Measurements from ENCODE around the gene ANXA2R.
"Not testable (repeated sequence)": the region's sequence is repeated elsewhere in the genome, so short reads cannot be mapped to it uniquely, and the experiment has no call there.

Gene ANXA2R

DNA sequence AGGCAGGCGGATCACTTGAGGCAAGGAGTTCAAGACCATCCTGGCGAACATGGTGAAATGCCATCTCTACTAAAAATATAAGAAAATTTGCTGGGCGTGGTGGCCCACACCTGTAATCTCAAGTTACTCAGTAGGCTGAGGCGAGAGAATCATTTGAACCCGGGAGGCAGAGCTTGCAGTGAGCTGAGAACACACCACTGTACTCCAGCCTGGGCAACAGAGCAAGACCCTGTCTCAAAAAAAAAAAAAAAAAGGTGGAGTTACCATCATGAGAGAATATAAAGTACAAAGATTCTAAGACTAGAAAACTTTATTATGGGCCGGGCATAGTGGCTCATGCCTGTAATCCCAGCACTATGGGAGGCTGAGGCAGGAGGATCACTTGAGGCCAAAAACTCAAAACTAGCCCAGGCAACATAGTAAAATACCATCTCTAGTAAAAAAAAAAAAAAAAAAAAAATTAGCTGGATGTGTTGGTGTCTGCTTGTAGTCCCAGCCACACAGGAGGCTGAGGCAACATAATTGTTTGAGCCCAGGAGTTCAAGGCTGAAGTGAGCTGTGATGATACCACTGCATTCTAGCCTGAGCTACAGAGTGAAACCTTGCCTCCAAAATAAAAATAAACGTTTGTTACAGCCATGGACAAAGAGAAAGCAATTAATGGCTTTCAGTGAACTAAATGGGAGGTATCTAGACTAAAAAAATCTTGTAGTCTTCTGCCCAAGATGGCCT, 12.9 kb downstream of the ANXA2R start:
- Histone ChIP-seq H2AFZ (ENCODE audit: low read length) (no peak overlapping the region), H3K4ac (ENCODE audit: low read length) (no peak overlapping the region), H3K27ac (replicated peaks; ENCODE audit: low read length) (no peak overlapping the region), H3K79me1 (ENCODE audit: low read depth, low read length) (no peaks in the 10 kb centered on the region), H2BK5ac (ENCODE audit: low read length) (no peak overlapping the region), H3K4me3 (ENCODE audit: low read length in 2 of 2) (no peak overlapping the region), H2BK15ac (ENCODE audit: low read length) (no peak overlapping the region), H3K18ac (ENCODE audit: low read length) (no peak overlapping the region), H2BK120ac (ENCODE audit: low read depth, low read length) (no peak overlapping the region), H3K4me2 (ENCODE audit: insufficient read depth, low read length, poor library complexity, severe bottlenecking) (no peak overlapping the region), H4K91ac (ENCODE audit: low read depth, low read length, poor library complexity) (no peak overlapping the region), H3K4me1 (ENCODE audit: control insufficient read depth in 2 of 2, insufficient read depth in 1 of 2, low read depth in 1 of 2, low read length in 2 of 2) (no peaks in the 10 kb centered on the region), H3K9me3 (replicated peaks in 1 of 2; ENCODE audit: control insufficient read depth in 2 of 2, insufficient read depth in 1 of 2, low read depth in 1 of 2, low read length in 2 of 2) (no peaks in the 10 kb centered on the region), H4K8ac (ENCODE audit: low read depth, low read length) (no peak overlapping the region), H2AK5ac (ENCODE audit: low read depth, low read length) (no peak overlapping the region), H3K9ac (ENCODE audit: low read depth, low read length, poor library complexity) (no peak overlapping the region), H3K27me3 (ENCODE audit: control insufficient read depth in 3 of 3, insufficient read depth in 3 of 3, low read depth in 1 of 3, low read length in 3 of 3) (peaks cover 0 to 30% (median 0%) of the 10 kb centered on the region in 3 experiments), H3K14ac (ENCODE audit: low read length) (no peak overlapping the region), H3K36me3 (replicated peaks in 1 of 2; ENCODE audit: control insufficient read depth in 2 of 2, insufficient read depth in 2 of 2, low read length in 2 of 2) (no peaks in the 10 kb centered on the region), H2BK12ac (ENCODE audit: low read length) (no peak overlapping the region), H3K23ac (ENCODE audit: low read depth, low read length, poor library complexity) (no peak overlapping the region)
- no CpG with 5 or more reads among the region's 7 CpGs for WGBS, 2 donors (ENCODE audit: extremely low coverage in 2 of 2, insufficient read length in 2 of 2, insufficient replicate concordance in 1 of 2)
- DNase-seq (ENCODE audit: low spot score), result no peak

DNA sequence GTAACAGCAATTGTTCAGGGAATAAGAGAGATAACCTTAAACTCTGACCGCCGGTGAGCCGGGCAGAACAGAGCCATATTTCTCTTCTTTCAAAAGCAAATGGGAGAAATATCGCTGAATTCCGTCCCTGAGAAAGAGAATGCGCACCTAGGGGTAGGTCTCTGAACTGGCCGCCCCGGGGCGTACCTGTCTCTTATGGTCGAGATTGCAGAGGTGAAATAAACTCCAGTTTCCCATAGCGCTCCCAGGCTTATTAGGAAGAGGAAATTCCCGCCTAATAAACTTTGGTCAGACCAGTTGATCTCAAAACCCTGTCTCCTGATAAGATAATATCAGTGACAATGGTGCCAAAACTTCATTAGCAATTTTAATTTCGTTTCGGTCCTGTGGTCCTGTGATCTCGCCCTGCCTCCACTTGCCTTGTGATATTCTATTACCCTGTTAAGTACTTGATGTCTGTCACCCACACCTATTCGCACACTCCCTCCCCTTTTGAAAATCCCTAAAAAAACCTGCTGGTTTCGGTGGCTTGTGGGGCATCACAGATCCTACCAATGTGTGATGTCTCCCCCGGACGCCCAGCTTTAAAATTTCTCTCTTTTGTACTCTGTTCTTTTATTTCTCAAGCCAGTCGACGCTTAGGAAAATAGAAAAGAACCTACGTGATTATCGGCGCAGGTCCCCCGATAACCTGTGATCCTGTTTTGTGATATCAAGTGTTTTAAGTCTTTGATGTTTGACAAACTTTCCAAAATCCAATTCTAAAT, 14.8 kb downstream of the ANXA2R start:
- not testable (repeated sequence) for H3K9me3 ChIP-seq (replicated peaks in 1 of 2; ENCODE audit: control insufficient read depth in 2 of 2, insufficient read depth in 1 of 2, low read depth in 1 of 2, low read length in 2 of 2); DNase-seq (ENCODE audit: low spot score)
- no CpG with 5 or more reads among the region's 25 CpGs for WGBS, 2 donors (ENCODE audit: extremely low coverage in 2 of 2, insufficient read length in 2 of 2, insufficient replicate concordance in 1 of 2)

DNA sequence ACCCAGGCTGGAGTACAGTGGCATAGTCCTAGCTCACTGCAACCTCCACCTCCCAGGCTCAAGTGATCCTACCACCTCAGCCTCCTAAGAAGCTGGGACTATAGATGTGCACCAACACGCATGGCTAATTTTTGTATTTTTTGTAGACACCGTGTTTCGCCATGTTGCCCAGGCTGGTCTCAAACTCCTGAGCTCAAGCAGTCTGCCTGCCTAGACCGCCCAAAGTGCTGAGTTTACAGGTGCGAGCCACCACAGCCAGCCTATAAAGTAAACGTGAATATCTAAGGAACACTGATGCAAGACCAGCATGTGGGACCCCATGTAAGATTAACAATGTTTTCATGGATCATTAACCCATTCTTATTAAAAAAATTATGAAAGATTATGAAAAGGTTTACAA, 15.9 kb downstream of the ANXA2R start:
- Histone ChIP-seq H3K27me3 (ENCODE audit: control insufficient read depth in 3 of 3, insufficient read depth in 3 of 3, low read depth in 1 of 3, low read length in 3 of 3) (peaks cover 0 to 52% (median 6%) of the 10 kb centered on the region in 3 experiments), H3K14ac (ENCODE audit: low read length) (no peak overlapping the region), H2AFZ (ENCODE audit: low read length) (no peak overlapping the region), H2BK120ac (ENCODE audit: low read depth, low read length) (no peak overlapping the region), H3K4me2 (ENCODE audit: insufficient read depth, low read length, poor library complexity, severe bottlenecking) (no peak overlapping the region), H2BK5ac (ENCODE audit: low read length) (no peak overlapping the region), H2AK5ac (ENCODE audit: low read depth, low read length) (no peak overlapping the region), H3K9me3 (replicated peaks in 1 of 2; ENCODE audit: control insufficient read depth in 2 of 2, insufficient read depth in 1 of 2, low read depth in 1 of 2, low read length in 2 of 2) (no peaks in the 10 kb centered on the region), H3K4ac (ENCODE audit: low read length) (no peak overlapping the region), H4K91ac (ENCODE audit: low read depth, low read length, poor library complexity) (no peak overlapping the region), H3K9ac (ENCODE audit: low read depth, low read length, poor library complexity) (no peak overlapping the region), H3K27ac (replicated peaks; ENCODE audit: low read length) (no peak overlapping the region), H2BK15ac (ENCODE audit: low read length) (no peak overlapping the region), H3K36me3 (replicated peaks in 1 of 2; ENCODE audit: control insufficient read depth in 2 of 2, insufficient read depth in 2 of 2, low read length in 2 of 2) (no peaks in the 10 kb centered on the region), H3K4me1 (ENCODE audit: control insufficient read depth in 2 of 2, insufficient read depth in 1 of 2, low read depth in 1 of 2, low read length in 2 of 2) (peaks cover 0 to 5% of the 10 kb centered on the region in 2 donors), H4K8ac (ENCODE audit: low read depth, low read length) (no peak overlapping the region), H3K18ac (ENCODE audit: low read length) (no peak overlapping the region), H2BK12ac (ENCODE audit: low read length) (no peak overlapping the region), H3K4me3 (ENCODE audit: low read length in 2 of 2) (no peak overlapping the region), H3K79me1 (ENCODE audit: low read depth, low read length) (no peaks in the 10 kb centered on the region), H3K23ac (ENCODE audit: low read depth, low read length, poor library complexity) (no peak overlapping the region)
- no CpG with 5 or more reads among the region's 6 CpGs for WGBS, 2 donors (ENCODE audit: extremely low coverage in 2 of 2, insufficient read length in 2 of 2, insufficient replicate concordance in 1 of 2)
- no peak for DNase-seq (ENCODE audit: low spot score)

More for the DNA sequence above, 14.8 kb downstream of the ANXA2R start:
- H2BK15ac ChIP-seq (ENCODE audit: low read length); H3K4me2 ChIP-seq (ENCODE audit: insufficient read depth, low read length, poor library complexity, severe bottlenecking); H3K4me3 ChIP-seq (ENCODE audit: low read length in 2 of 2); H2AFZ ChIP-seq (ENCODE audit: low read length); H3K9ac ChIP-seq (ENCODE audit: low read depth, low read length, poor library complexity); H2AK5ac ChIP-seq (ENCODE audit: low read depth, low read length); H3K18ac ChIP-seq (ENCODE audit: low read length); H3K27ac ChIP-seq (replicated peaks; ENCODE audit: low read length); H3K79me1 ChIP-seq (ENCODE audit: low read depth, low read length); H4K91ac ChIP-seq (ENCODE audit: low read depth, low read length, poor library complexity); H4K8ac ChIP-seq (ENCODE audit: low read depth, low read length); H3K14ac ChIP-seq (ENCODE audit: low read length); H3K23ac ChIP-seq (ENCODE audit: low read depth, low read length, poor library complexity); H2BK12ac ChIP-seq (ENCODE audit: low read length); H2BK120ac ChIP-seq (ENCODE audit: low read depth, low read length); H3K36me3 ChIP-seq (replicated peaks in 1 of 2; ENCODE audit: control insufficient read depth in 2 of 2, insufficient read depth in 2 of 2, low read length in 2 of 2); H3K4ac ChIP-seq (ENCODE audit: low read length); H3K4me1 ChIP-seq (ENCODE audit: control insufficient read depth in 2 of 2, insufficient read depth in 1 of 2, low read depth in 1 of 2, low read length in 2 of 2); H2BK5ac ChIP-seq (ENCODE audit: low read length): not testable (repeated sequence)
- peaks cover 0 to 41% (median 1%) of the 10 kb centered on the region in 3 experiments for H3K27me3 ChIP-seq (ENCODE audit: control insufficient read depth in 3 of 3, insufficient read depth in 3 of 3, low read depth in 1 of 3, low read length in 3 of 3)

DNA sequence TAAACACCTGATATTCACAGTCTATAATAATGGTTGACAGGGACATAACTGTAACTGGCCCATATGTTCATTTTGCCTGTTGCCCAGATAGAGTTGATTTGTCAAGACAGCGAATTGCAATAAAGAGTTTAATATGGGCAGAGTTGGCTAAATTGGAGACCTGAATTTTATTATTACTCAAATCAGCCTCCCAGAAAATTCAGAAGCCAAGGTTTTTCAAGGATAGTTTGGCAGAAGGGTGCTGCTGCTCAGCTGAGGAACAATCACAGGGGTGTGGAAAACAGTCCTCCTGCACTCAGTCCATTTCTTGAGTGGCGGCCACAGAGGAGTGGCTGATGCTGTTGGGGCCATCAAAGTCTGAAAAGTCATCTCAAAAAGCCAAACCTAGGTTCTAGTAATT, 19.0 kb downstream of the ANXA2R start:
- H3K9ac ChIP-seq (ENCODE audit: low read depth, low read length, poor library complexity), result no peak overlapping the region
- no peak overlapping the region for H4K91ac ChIP-seq (ENCODE audit: low read depth, low read length, poor library complexity)
- H3K4ac ChIP-seq (ENCODE audit: low read length), result no peak overlapping the region
- no peak overlapping the region for H2BK12ac ChIP-seq (ENCODE audit: low read length)
- H3K36me3 ChIP-seq (replicated peaks in 1 of 2; ENCODE audit: control insufficient read depth in 2 of 2, insufficient read depth in 2 of 2, low read length in 2 of 2), result no peaks in the 10 kb centered on the region
- H2AK5ac ChIP-seq (ENCODE audit: low read depth, low read length), result no peak overlapping the region
- no peak for DNase-seq (ENCODE audit: low spot score)
- no peak overlapping the region for H4K8ac ChIP-seq (ENCODE audit: low read depth, low read length)
- no peak overlapping the region for H3K4me3 ChIP-seq (ENCODE audit: low read length in 2 of 2)
- H3K9me3 ChIP-seq (replicated peaks in 1 of 2; ENCODE audit: control insufficient read depth in 2 of 2, insufficient read depth in 1 of 2, low read depth in 1 of 2, low read length in 2 of 2), result no peaks in the 10 kb centered on the region
- peaks cover 5 to 24% of the 10 kb centered on the region in 2 donors for H3K4me1 ChIP-seq (ENCODE audit: control insufficient read depth in 2 of 2, insufficient read depth in 1 of 2, low read depth in 1 of 2, low read length in 2 of 2)
- peaks cover 0 to 68% (median 8%) of the 10 kb centered on the region in 3 experiments for H3K27me3 ChIP-seq (ENCODE audit: control insufficient read depth in 3 of 3, insufficient read depth in 3 of 3, low read depth in 1 of 3, low read length in 3 of 3)
- H3K18ac ChIP-seq (ENCODE audit: low read length), result no peak overlapping the region
- no peak overlapping the region for H2BK120ac ChIP-seq (ENCODE audit: low read depth, low read length)
- H3K4me2 ChIP-seq (ENCODE audit: insufficient read depth, low read length, poor library complexity, severe bottlenecking), result no peak overlapping the region
- no peaks in the 10 kb centered on the region for H3K79me1 ChIP-seq (ENCODE audit: low read depth, low read length)
- WGBS, 2 donors (ENCODE audit: extremely low coverage in 2 of 2, insufficient read length in 2 of 2, insufficient replicate concordance in 1 of 2), result no CpG with 5 or more reads among the region's 2 CpGs
- no peak overlapping the region for H2BK5ac ChIP-seq (ENCODE audit: low read length)
- H3K14ac ChIP-seq (ENCODE audit: low read length), result no peak overlapping the region
- H3K23ac ChIP-seq (ENCODE audit: low read depth, low read length, poor library complexity), result no peak overlapping the region
- H2BK15ac ChIP-seq (ENCODE audit: low read length), result no peak overlapping the region
- no peak overlapping the region for H3K27ac ChIP-seq (replicated peaks; ENCODE audit: low read length)
- H2AFZ ChIP-seq (ENCODE audit: low read length), result no peak overlapping the region
